DOHH2 (cell line): ENCODE data around the gene SNRPD1.
"Not testable (repeated sequence)": the region's sequence is repeated elsewhere in the genome, so short reads cannot be mapped to it uniquely, and the experiment has no call there.

Experiments used
- EZH2phosphoT487 ChIP-seq: fragments of 200-600 bp; sonication (generic); IDR thresholded peaks from 2 replicates; pipeline ENCODE4 v1.6.1; 2017; ENCODE audit warnings: borderline replicate concordance, mild to moderate bottlenecking, antibody characterized with exemption, low read length, moderate library complexity, mixed read lengths
- TF ChIP-seq, protein P1 (sequence below): fragments of 200-600 bp; sonication (generic); IDR thresholded peaks from one replicate; pipeline ENCODE4 v1.5.1; 2014; ENCODE audit warnings: antibody characterized with exemption, mild to moderate bottlenecking, low read depth, low read length; ENCODE audit not compliant: poor library complexity, severe bottlenecking

DNA sequence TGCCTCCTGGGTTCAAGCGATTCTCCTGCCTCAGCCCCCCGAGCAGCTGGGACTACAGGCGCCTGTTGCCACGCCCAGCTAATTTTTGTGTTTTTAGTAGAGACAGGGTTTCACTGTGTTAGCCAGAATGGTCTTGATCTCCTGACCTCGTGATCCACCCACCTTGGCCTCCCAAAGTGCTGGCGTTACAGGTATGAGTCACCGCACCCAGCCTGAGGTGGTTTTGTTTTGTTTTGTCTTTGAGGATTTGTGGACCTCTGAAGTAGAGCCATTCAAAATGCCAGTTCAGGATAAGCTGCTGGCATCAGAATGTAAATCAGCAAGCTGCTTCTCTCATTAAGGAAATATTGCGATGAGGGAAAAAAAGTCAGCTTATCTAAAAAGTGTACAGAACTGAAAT lies 63.2 kb downstream of the SNRPD1 start:
- TF ChIP-seq, protein P1, sequence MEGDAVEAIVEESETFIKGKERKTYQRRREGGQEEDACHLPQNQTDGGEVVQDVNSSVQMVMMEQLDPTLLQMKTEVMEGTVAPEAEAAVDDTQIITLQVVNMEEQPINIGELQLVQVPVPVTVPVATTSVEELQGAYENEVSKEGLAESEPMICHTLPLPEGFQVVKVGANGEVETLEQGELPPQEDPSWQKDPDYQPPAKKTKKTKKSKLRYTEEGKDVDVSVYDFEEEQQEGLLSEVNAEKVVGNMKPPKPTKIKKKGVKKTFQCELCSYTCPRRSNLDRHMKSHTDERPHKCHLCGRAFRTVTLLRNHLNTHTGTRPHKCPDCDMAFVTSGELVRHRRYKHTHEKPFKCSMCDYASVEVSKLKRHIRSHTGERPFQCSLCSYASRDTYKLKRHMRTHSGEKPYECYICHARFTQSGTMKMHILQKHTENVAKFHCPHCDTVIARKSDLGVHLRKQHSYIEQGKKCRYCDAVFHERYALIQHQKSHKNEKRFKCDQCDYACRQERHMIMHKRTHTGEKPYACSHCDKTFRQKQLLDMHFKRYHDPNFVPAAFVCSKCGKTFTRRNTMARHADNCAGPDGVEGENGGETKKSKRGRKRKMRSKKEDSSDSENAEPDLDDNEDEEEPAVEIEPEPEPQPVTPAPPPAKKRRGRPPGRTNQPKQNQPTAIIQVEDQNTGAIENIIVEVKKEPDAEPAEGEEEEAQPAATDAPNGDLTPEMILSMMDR: not testable (repeated sequence)
- TF ChIP-seq EZH2phosphoT487: not testable (repeated sequence)
